Measurements from ENCODE around the gene TAS1R3.

GRCh38 chr1:1377540-1378205, 46.6 kb downstream of the TAS1R3 start:
- TF ChIP-seq POLR2A (IDR thresholded peaks at IDR 0.05; ENCODE audit: low read depth, low read length) (no peak), CTCF (conservative IDR thresholded peaks at IDR 0.05; ENCODE audit: low read depth, low read length) (no peak), NFE2L2 (IDR thresholded peaks at IDR 0.05; ENCODE audit: low read depth, low read length) (no peak), RAD21 (IDR thresholded peaks at IDR 0.05; ENCODE audit: low read length) (no peak), USF2 (IDR thresholded peaks at IDR 0.05; ENCODE audit: low read depth, low read length) (no peak)
